Stimulated activated CD8-positive, alpha-beta memory T cell treated with anti-CD3 and anti-CD28 coated beads, Interleukin-7, amount 100 ng/mL, for 4 hours (primary cell): ENCODE measurements around the gene MMP13.
A peak's percentile ranks its signal among the peaks of the same experiment; 100 is the strongest.
"Not testable (repeated sequence)": the region's sequence is repeated elsewhere in the genome, so short reads cannot be mapped to it uniquely, and the experiment has no call there.

Source experiments
- DNase-seq, 2 donors: peaks; one replicate each; pipeline ENCODE4 v3.0.0-alpha.2; 2020; ENCODE audit warnings: low read depth in 2 of 2

Gene MMP13

GRCh38 chr11:102955624-102956023, at the start of gene MMP13:
Gene MMP13 (minus strand): TSS chr11:102955732. CDS start chr11:102955705, 27 bp downstream.
- DNase-seq = no peak

GRCh38 chr11:103004234-103004633, 48.7 kb upstream of the MMP13 start:
- not testable (repeated sequence) for DNase-seq

DNA sequence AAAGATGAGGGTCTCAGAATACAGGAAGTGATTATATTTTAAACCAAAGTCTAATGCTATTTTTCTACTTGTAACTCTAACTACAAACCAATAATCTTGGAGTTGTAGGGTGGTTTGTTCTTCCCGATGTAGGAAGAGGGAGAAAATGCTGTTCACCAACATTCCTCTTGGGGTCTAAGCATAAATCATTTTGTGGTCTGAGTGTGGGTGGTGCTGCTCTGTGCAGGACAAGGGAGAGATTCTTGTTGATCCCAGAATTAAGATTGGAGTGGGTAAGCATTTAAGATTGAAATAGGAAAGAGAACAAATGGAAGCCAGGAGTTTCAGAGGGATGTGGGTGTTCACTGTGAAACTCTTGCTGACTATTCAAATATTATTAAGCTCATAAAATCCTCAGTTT, 38.6 kb upstream of the MMP13 start:
- DNase-seq = no peak

DNA sequence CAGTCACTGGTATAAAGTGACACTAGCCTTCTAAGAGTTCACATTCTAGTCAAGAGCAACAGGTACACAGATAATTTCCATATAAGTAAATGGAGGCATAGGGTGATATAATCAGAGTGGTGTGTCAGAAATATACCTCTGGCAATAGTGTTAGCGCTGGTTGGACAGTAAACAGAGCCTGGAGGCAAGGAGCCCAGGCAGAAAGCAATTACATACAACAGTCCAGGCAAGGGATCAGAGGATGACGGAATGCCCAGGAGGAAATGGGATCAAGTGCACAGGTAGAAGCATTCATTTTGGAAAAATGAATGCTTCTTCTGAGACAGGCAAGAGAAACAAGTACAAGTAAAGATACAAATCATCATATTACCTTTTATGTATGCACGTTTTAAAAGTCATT, 36.2 kb upstream of the MMP13 start:
- no peak for DNase-seq

DNA sequence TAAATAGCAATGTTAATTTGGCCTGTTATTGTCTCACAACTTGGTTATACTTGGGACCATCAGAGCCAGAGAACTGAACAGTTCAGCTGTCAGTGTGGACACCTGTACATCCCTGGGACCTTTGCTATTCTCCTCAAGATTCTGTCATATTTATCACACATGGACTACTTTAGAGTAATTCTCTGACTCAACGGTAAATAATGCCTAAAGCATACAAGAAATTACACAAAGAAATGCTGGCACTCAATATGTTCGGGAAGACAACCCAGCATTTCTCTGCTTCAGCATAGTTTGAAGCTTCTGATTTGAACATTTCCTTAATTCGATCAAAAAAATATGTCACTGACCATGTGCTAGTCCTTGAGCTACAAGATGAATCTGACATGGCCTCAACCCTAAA, 34.6 kb upstream of the MMP13 start:
- no peak for DNase-seq

- DNase-seq = no peak
Measured at GRCh38 chr11:102989379-102990047, 34.0 kb upstream of the MMP13 start.

DNA sequence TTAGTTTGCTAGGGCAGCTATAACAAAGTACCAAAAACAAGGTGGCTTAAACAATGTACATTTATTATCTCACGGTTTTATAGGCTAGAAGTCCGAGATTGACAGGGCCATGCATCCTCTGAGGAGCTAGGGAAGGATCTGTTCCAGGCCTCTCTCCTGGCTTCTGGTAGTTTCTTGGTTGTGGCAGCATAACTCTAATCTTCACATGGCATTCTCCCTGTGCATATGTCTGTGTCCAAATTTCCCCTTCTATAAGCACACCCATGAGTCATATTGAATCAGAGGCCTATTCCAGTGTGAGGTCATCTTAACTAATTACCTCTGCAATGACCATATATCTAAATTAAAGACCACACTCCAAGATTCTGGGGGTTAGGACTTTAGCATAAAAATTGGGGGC, 31.3 kb upstream of the MMP13 start:
- DNase-seq = no peak

GRCh38 chr11:102985850-102986249, 30.3 kb upstream of the MMP13 start:
- DNase-seq = no peak

DNA sequence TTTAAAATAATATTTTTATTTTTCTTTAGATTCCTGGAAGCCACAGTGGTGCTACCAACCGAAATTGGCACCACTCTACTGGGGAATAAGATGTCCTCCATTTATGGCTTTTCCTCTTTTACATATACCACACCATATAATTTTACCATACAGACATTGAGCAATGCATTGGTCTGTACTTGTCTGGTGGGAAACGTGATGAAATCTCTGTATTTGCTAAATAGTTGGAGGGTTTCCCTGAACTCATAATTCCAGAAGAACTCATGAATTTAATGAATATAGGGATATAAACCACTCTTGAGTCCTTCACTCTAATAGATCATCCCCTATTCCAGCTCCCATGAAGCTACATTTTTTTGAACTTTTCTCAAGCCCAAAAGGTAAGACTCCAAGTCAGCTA, 28.0 kb upstream of the MMP13 start:
- DNase-seq = no peak

DNA sequence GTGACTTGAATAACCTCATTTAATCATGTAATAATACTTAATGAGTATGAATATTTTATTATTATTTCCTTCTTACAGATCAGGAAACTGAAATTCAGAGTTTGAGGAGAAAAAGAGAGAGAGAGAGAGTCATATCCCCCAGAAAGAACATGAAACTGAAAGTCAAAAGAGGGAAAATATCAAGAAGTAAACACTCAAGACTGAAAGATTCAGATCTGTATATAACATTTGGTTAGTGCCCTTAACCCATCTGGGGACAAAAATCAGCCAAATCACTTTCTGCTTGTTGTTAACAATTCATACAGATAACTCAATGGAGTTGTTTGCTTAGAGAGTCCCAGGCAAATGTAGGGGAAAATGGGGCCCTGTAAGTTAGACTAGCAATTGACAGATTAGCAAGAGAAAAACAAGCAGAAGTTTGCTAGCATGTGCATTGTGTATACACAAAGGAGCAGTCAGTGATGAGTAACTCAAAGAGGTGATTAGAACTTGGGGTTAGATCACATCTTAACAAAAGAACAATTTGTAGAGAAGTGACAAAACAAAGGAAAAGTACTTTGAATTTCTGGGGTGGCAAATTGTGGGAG, 25.9 kb upstream of the MMP13 start:
- DNase-seq = no peak

DNA sequence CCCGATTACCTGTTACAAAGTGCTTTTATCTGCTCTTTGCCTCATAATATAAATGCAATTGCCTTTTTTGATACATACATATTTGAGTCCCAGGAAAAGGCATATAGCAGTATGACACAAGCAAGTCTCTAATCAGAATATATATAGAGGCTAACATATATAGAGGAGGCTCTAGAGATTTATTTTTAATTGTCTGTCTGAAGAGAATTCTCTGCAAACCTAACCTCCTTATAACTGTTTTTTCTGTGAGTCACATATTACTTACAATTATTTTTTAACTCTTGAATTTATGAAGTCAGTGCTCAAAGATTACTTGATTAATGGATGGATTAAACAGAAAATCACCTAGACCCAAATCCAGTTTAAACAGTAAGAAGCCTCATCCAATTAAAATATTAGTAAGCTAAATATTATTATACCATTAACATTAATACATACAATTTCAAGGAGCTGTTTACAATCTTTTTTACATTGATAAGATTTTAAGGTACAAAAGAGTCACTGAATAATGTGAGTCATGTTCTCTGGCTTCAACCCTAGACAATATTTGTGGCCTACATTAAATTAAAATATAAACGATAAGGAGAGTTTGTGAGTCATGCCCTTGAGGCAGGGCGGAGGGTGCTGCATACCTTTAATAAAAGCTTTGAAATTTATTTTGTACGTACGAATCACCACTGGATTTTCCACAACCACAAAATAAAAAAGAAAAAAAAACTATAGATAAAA, 19.2 kb upstream of the MMP13 start:
- DNase-seq = no peak

DNA sequence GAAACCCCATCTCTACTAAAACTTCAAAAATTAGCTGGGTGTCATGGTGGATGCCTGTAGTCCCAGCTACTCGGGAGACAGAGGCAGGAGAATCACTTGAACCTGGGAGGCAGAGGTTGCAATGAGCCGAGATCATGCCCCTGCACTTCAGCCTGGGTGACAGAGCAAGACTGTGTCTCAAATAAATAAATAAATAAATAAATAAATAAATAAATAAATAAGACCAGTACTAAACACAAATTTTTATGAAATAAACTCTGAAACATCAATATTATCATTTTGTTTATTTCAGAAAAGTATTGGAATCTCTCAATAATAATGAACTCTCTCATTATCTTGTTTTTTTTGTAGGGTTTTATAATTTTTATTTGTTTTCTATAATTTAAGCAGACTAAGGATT, 18.2 kb upstream of the MMP13 start:
- DNase-seq = not testable (repeated sequence)

GRCh38 chr11:102972853-102973252, 17.3 kb upstream of the MMP13 start:
- DNase-seq = no peak

DNA sequence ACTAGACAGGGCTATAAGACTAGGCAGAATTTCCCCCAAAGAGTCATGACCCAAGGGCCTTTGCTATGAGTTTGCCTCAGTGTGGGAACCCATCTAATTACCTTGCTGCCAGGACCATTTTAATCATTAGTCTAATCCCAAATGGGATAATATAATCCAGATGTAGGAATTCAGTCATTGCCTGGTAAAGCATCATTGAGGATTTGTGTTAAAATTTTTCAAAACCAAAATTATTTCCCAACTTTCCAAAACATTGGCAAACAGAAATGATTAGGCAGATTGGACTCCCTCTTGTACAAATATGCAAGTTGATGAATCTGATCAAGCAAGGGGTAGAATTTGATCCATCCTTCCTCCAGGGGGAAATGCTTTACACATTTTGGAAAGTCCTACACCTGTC, 16.2 kb upstream of the MMP13 start:
- no peak for DNase-seq

GRCh38 chr11:102967497-102967896, 12.0 kb upstream of the MMP13 start:
- no peak for DNase-seq

DNA sequence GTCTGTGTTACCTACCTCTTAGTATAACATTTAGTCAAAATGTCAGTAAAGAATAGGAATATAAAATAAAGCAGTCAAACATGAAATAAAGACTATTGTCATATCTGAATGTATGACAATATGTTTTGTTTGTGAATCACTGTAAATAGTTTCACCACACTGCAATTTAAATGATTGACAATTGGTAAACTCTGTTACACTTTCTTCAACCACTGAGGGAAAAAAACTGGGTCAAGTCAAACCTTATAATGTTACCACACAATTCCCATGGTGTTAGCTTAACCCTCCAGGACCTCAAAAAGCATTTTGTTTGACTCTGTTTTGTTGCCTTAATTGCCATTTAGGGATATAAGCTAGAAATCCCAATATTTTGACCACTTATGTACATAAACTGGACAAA, 10.5 kb upstream of the MMP13 start:
- no peak for DNase-seq

DNA sequence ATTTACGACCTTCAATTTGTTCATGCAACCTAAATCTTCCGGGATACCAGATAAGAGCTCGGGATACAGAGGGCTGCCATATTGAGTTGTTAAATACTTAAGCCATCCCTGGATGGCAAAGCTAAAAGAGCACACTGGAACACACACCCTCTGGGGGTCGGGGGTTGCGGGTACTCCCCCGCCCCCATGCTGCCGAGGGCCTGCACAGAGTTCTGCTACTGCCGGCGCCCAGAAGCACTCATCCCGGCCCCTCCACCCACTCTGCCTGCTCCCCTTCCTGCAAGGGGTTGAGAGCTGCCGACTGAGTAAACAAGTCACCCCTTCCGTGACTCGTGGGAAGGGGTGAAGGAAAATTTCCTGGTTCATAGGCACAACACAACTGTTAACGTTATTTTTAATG, 9.3 kb upstream of the MMP13 start:
- no peak for DNase-seq

GRCh38 chr11:102957953-102958352, 2.4 kb upstream of the MMP13 start:
- no peak for DNase-seq

- no peak for DNase-seq
Measured at GRCh38 chr11:102950622-102951081, 4.9 kb downstream of the MMP13 start.

DNA sequence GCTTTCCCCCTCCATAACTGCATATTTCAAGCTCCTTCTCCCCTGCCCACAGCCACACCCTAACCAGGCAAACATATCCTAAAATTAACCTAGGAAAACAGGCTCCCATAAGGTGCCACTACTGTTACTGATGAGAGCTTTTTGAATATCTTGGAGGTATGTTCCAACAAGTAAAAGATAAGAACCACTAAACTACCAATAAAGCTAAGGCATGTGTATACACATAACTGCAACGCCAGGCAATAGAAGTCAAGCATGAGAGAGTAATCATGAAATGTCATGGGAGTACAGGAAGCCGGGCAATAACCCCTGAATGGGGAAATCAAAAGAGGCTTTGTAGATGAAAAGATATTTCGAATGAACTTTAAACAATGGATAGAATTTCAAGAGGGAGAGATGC, 9.3 kb downstream of the MMP13 start:
- DNase-seq = no peak

- DNase-seq = peak in 1 of 2 donors; percentile 28
Measured at GRCh38 chr11:102940714-102941588, 14.6 kb downstream of the MMP13 start.

DNA sequence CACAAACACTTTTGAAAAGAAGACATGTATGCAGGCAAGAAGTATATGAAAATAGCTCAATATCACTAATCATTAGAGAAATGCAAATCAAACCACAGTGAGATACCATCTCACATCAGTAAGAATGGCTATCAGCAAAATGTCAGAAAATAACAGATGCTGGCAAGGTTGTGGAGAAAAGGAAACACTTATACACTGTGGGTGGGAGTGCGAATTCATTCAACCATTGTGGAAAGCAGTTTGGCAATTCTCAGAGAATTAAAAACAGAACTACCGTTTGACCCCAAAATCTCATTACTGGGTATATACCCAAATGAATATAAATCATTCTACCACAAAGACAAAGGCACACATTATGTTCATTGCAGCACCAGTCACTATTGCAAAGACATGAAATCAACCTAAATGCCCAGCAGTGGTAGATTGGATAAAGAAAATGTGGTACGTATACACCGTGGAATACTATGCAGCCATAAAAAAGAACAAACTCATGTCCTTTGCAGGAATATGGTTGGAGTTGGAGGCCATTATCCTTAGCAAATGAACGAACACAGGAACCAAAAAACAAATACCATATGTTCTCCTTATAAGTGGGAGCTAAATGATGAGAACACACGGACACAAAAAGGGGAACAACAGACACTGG, 18.5 kb downstream of the MMP13 start:
- no peak for DNase-seq
